Ectodermal cell (in vitro differentiated cells): Measurements from ENCODE around the gene RAET1G.

Source experiments
- H3K27ac ChIP-seq: 2 replicates; pipeline ENCODE4 v1.7.0; 2013; ENCODE audit warnings: mild to moderate bottlenecking, low read depth, low read length; ENCODE audit not compliant: insufficient read depth, poor library complexity, severe bottlenecking
- H3K27me3 ChIP-seq: 2 replicates; pipeline ENCODE4 v1.7.0; 2013; ENCODE audit warnings: mild to moderate bottlenecking, low read length; ENCODE audit not compliant: insufficient read depth, control insufficient read depth, poor library complexity, severe bottlenecking
- H3K36me3 ChIP-seq: one replicate; pipeline ENCODE4 v1.7.0; 2013; ENCODE audit warnings: low read length; ENCODE audit not compliant: control insufficient read depth, insufficient read depth
- H3K4me1 ChIP-seq: one replicate; pipeline ENCODE4 v1.7.0; 2013; ENCODE audit warnings: low read length; ENCODE audit not compliant: control insufficient read depth, insufficient read depth
- H3K4me3 ChIP-seq: 2 replicates; pipeline ENCODE4 v1.7.0; 2013; ENCODE audit warnings: low read depth, low read length, control low read depth; ENCODE audit not compliant: insufficient read depth
- H3K9me3 ChIP-seq: 2 replicates; pipeline ENCODE4 v1.7.0; 2013; ENCODE audit warnings: mild to moderate bottlenecking, low read length, moderate library complexity; ENCODE audit not compliant: control insufficient read depth
- WGBS, 2 experiments: methylation state at CpG; one replicate each; pipeline ENCODE4 v1.1.7; 2013; ENCODE audit warnings: missing lambda C conversion rate in 2 of 2; 5-methylcytosine and 5-hydroxymethylcytosine counted together

RAET1G gene

DNA sequence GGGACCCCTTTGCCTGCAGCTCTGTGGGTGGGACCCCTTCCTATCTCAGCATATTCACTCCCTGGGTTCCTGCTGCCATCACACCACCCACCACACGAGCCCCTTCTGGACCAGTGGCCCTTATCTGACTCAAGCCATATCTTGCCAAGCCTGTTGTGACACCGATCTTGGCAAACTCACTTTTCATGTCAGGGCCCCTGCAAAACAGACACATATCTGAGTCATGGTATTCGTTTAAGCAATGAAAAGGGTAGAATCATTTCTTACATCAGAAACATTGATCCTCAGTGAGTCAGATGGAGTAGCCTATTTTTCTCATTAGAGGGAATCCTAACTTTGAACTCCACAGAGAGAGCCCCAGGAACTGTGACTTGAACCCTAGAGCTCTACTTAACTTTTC, 35.6 kb downstream of the RAET1G start:
- H3K27me3 ChIP-seq, result peaks cover 10% of the 10 kb centered on the region
- no peaks in the 10 kb centered on the region for H3K9me3 ChIP-seq
- H3K36me3 ChIP-seq, result no peaks in the 10 kb centered on the region
- H3K4me3 ChIP-seq, result no peak overlapping the region
- 90 to 92% methylated on average over 3 of the region's 3 CpGs for WGBS, 2 experiments
- H3K27ac ChIP-seq, result no peak overlapping the region
- H3K4me1 ChIP-seq, result no peaks in the 10 kb centered on the region

DNA sequence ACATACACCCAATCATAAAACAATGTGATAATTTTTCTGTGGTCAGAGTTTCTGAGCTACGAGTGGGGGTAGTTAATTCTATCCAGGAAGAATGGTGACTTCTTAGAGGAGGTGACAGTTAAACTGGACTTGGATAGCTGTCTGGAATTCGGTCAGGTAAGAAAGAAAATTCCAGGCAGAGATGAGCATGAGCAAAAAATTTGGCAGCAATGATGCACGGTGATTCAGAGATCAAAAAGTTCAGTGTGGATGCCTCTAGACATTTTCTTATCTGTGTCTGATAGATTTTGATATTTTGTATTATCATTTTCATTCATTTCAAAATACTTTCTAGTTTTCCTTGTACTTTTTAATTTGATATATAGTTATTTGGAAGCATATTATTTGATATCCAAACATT, 37.0 kb downstream of the RAET1G start:
- WGBS, 2 experiments, result 91 to 95% methylated on average over 3 of the region's 3 CpGs
- Histone ChIP-seq H3K36me3 (no peaks in the 10 kb centered on the region), H3K4me1 (no peaks in the 10 kb centered on the region), H3K4me3 (no peak overlapping the region), H3K9me3 (no peaks in the 10 kb centered on the region), H3K27me3 (peaks cover 10% of the 10 kb centered on the region), H3K27ac (no peak overlapping the region)

DNA sequence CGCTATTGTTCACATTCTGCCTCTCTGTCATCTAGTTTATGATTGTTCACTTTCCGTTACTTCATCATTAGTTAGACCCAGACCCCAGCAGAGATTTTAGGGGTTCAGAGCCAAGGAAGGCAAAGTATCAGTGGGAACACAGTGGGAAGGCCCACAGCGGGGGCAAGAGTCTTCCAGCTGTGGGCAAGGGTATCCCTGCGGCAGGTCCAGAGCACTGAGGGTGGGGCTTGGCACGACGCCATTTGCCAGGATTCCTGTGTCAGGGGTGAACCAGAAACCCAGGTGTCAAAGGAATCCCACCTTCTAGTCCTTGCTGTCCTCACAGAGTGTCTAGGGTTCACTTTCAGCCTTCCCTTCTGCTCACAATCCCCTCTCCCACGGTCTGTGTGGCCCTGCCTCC, 38.3 kb downstream of the RAET1G start:
- H3K27me3 ChIP-seq, result peaks cover 10% of the 10 kb centered on the region
- no peak overlapping the region for H3K27ac ChIP-seq
- H3K36me3 ChIP-seq, result no peaks in the 10 kb centered on the region
- no peaks in the 10 kb centered on the region for H3K9me3 ChIP-seq
- no peaks in the 10 kb centered on the region for H3K4me1 ChIP-seq
- no peak overlapping the region for H3K4me3 ChIP-seq
- WGBS, 2 experiments, result 85 to 87% methylated on average over 7 of the region's 7 CpGs

DNA sequence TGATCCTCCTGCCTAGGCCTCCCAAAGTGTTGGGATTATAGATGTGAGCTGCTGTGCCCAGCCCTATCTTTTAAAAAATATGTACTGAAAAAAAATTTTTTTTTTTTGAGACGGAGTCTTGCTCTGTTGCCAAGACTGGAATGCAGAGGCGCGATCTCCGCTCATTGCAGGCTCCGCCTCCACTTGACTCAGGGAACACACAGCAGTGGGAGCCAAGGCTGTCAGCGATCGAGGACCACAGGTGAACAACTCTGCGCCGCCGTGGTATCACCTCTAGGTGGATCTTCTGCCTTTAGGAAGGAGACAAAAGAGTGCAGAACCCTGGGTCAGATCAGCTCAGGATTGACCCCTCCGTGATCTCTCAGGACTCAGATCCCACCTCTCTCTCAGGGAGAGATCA, 38.7 kb downstream of the RAET1G start:
- H3K27ac ChIP-seq, result no peak overlapping the region
- WGBS, 2 experiments, result 48 to 57% methylated on average over 11 of the region's 11 CpGs

DNA sequence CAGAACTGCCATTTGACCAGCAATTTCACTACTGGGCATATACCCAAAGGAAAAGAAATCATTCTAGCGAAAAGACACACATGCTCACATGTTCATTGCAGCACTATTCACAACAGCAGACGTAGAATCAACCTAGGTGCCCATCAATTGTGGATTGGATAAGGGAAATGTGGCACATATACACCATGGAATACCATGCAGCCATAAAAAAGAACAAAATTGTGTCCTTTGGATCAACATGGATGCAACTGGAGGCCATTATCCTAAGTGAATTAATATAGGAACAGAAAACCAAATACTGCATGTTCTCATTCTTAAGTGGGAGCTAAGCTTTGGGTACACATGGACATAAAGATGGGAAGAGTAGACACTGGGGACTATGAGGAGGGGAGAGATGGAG, 41.1 kb downstream of the RAET1G start:
- H3K4me3 ChIP-seq, result no peak overlapping the region
- H3K27ac ChIP-seq, result no peak overlapping the region
- no peaks in the 10 kb centered on the region for H3K9me3 ChIP-seq
- H3K36me3 ChIP-seq, result no peaks in the 10 kb centered on the region
- no peaks in the 10 kb centered on the region for H3K4me1 ChIP-seq
- 61 to 80% methylated on average over 2 of the region's 2 CpGs for WGBS, 2 experiments
- peaks cover 10% of the 10 kb centered on the region for H3K27me3 ChIP-seq

More for the DNA sequence above, 38.7 kb downstream of the RAET1G start:
- Histone ChIP-seq H3K27me3 (peaks cover 10% of the 10 kb centered on the region), H3K36me3 (no peaks in the 10 kb centered on the region), H3K4me1 (no peaks in the 10 kb centered on the region), H3K4me3 (no peak overlapping the region), H3K9me3 (no peaks in the 10 kb centered on the region)

DNA sequence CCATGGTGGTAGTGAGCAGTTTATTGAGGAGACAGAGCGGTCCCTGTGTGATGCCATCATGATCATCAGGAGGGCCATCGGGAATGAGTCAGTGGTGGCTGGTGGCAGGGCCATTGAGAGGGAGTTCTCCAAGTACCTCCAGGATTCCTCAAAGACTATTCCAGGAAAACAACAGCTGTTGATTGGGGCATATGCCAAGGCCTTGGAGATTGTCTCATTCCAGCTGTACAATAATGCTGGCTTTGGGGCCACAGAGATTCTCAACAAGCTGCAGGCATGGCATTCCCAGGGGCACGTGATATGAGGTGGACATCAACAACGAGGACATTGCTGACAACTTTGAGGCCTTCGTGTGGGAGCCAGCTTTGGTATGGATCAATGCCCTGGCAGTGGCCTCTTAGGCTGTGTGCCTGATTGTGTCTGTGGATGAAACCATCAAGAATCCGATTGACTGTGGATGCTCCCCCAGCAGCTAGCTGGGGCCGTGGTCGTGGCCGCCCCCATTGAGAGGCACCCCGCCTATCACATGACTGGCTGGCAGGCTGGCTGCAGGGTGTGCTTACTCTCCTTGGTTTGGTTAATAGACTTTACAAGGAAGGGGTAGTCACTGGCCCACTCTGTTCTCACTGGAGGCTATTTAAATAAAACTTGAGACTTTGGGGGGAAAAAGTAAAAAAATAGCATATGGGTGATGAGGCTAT, 41.7 kb downstream of the RAET1G start:
- Histone ChIP-seq H3K27ac (no peak overlapping the region), H3K4me1 (no peaks in the 10 kb centered on the region), H3K27me3 (peaks cover 10% of the 10 kb centered on the region), H3K9me3 (no peaks in the 10 kb centered on the region), H3K36me3 (no peaks in the 10 kb centered on the region), H3K4me3 (no peak overlapping the region)
- 83 to 88% methylated on average over 10 of the region's 10 CpGs for WGBS, 2 experiments

DNA sequence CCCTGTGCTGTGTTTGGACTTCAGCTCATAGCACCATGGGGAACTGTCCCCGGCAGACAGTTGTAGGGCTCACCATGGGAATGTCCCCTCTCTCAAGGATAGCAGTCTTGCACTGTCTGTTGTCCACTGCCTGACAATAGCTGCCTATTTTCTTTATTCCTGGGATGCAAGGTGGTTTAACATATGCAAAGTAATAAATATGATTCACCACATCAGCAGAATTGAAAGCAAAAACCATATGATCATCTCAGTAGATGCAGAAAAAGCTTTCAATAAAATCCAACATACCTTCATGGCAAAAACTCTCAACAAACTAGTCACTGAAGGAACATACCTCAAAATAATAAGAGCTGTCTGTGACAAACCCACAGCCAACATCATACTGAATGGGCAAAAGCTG, 45.3 kb downstream of the RAET1G start:
- Histone ChIP-seq H3K27me3 (no peaks in the 10 kb centered on the region), H3K4me3 (no peak overlapping the region), H3K27ac (no peak overlapping the region), H3K4me1 (no peaks in the 10 kb centered on the region), H3K36me3 (no peaks in the 10 kb centered on the region), H3K9me3 (no peaks in the 10 kb centered on the region)
- WGBS, 2 experiments, result 78 to 87% methylated on average over 1 of the region's 1 CpG

DNA sequence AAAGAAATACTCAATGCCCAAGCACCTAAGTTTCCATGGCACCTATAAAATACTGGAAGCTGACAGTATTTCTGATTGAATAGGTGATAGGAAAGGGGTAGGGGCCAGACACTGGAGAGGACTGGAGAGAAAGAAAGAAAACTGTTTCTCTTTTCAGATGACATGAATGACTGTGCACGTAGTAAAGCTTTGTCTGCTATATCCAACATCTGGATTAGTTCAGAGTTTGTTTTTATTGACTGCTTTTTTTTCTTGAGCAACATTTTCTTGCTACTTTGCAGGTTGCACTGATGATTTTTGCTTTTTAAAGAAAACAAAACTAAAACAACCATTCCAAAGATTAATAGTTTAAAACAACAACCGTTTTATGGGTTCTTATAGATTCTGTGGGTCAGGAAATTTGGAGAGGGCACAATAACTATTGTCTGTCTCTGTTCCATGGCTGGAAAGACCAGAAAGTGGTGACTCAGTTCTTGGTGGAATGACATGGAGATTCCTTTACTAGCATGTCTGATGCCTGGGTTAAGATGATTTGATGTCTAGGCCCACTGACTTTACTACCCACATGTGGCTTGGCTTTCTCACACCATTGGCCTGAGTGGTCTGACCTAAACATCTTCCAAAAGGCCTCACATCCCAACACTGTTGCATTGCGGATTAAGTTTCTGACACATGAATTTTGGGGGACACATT, 46.5 kb downstream of the RAET1G start:
- Histone ChIP-seq H3K4me3 (no peak overlapping the region), H3K9me3 (no peaks in the 10 kb centered on the region), H3K36me3 (no peaks in the 10 kb centered on the region), H3K27me3 (no peaks in the 10 kb centered on the region), H3K27ac (no peak overlapping the region), H3K4me1 (no peaks in the 10 kb centered on the region)
- WGBS, 2 experiments, result 94 to 96% methylated on average over 3 of the region's 3 CpGs

DNA sequence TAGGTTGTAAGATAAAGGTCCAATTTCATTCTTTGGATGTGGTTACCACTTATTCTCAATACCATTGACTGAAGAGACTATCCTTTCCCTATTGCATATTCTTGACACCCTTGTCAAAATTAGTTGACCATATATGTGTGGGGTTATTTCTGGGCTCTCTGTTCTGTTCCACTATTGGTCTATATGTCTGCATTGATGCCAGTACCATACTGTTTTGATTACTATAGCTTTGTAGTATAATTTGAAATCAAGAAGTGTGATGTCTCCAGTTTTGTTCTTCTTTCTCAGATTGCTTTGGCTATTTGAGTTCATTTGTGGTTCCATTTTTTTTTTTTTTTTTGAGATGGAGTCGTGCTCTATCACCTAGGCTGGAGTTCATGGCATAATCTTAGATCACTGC, 50.7 kb downstream of the RAET1G start:
- Histone ChIP-seq H3K9me3 (no peaks in the 10 kb centered on the region), H3K36me3 (no peaks in the 10 kb centered on the region), H3K27me3 (no peaks in the 10 kb centered on the region), H3K4me1 (no peaks in the 10 kb centered on the region), H3K27ac (no peak overlapping the region), H3K4me3 (no peak overlapping the region)
- 90 to 92% methylated on average over 1 of the region's 1 CpG for WGBS, 2 experiments

DNA sequence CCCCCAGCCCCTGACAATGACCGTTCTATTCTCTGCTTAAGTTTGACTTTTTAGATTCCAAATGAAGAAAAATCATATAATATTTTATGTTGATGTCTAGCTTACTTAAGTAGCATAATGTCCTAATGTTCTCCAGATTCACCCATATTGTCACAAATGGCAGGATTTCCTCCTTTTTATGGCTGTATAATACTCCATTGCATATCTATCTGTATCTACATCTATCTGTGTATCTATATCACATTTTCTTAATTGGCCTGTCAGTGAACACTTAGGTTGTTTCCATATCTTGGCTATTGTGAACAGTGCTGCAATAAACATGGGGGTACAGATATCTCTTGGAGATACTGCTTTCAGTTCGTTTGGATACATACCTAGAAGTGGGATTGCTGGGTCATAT, 51.7 kb downstream of the RAET1G start:
- H3K27ac ChIP-seq, result no peak overlapping the region
- 83 to 88% methylated on average over 2 of the region's 2 CpGs for WGBS, 2 experiments
- H3K9me3 ChIP-seq, result no peaks in the 10 kb centered on the region
- no peaks in the 10 kb centered on the region for H3K36me3 ChIP-seq
- no peak overlapping the region for H3K4me3 ChIP-seq
- H3K4me1 ChIP-seq, result no peaks in the 10 kb centered on the region
- H3K27me3 ChIP-seq, result no peaks in the 10 kb centered on the region
